ENCODE results near the gene ABCA7.

The ABCA7 gene

GRCh38 chr19:1087813-1088415 is 48.0 kb downstream of the ABCA7 start:
- no peak for DNase-seq (ENCODE audit: low read depth)

- no peak for DNase-seq (ENCODE audit: low read depth)
Measured at GRCh38 chr19:1088416-1089010, 48.6 kb downstream of the ABCA7 start.

GRCh38 chr19:1089126-1089771 is 49.3 kb downstream of the ABCA7 start:
- DNase-seq (ENCODE audit: low read depth), result no peak

- DNase-seq (ENCODE audit: low read depth), result no peak
Measured at GRCh38 chr19:1089891-1090290, 50.0 kb downstream of the ABCA7 start.

- DNase-seq (ENCODE audit: low read depth), result no peak
Measured at GRCh38 chr19:1090731-1091543, 51.0 kb downstream of the ABCA7 start.

GRCh38 chr19:1091544-1092175 is 51.8 kb downstream of the ABCA7 start:
- no peak for DNase-seq (ENCODE audit: low read depth)

- DNase-seq (ENCODE audit: low read depth), result no peak
Measured at GRCh38 chr19:1093330-1093729, 53.4 kb downstream of the ABCA7 start.

GRCh38 chr19:1093811-1094553 is 54.1 kb downstream of the ABCA7 start:
- DNase-seq (ENCODE audit: low read depth), result no peak

GRCh38 chr19:1094655-1094977 is 54.7 kb downstream of the ABCA7 start:
- no peak for DNase-seq (ENCODE audit: low read depth)

- peak; percentile 88 for DNase-seq (ENCODE audit: low read depth)
Measured at GRCh38 chr19:1094978-1095701, 55.2 kb downstream of the ABCA7 start, which contains the start of gene POLR2E. POLR2E (minus strand) TSS chr19:1095375; CDS start chr19:1095315, 60 bp downstream.

- DNase-seq (ENCODE audit: low read depth), result no peak
Measured at GRCh38 chr19:1097810-1098176, 57.9 kb downstream of the ABCA7 start.

GRCh38 chr19:1098177-1099051 is 58.5 kb downstream of the ABCA7 start:
- no peak for DNase-seq (ENCODE audit: low read depth)

- no peak for DNase-seq (ENCODE audit: low read depth)
Measured at GRCh38 chr19:1101337-1101698, 61.4 kb downstream of the ABCA7 start.

- peak; percentile 98 for DNase-seq (ENCODE audit: low read depth)
Measured at GRCh38 chr19:1102407-1103131, 62.7 kb downstream of the ABCA7 start.

GRCh38 chr19:1103132-1103707 is 63.3 kb downstream of the ABCA7 start:
- DNase-seq (ENCODE audit: low read depth), result no peak

GRCh38 chr19:1103708-1104310 is 63.9 kb downstream of the ABCA7 start, which contains the start of gene GPX4:
GPX4 (plus strand) TSS chr19:1103994; CDS start chr19:1104044, 50 bp downstream.
- DNase-seq (ENCODE audit: low read depth), result peak; percentile 95

- no peak for DNase-seq (ENCODE audit: low read depth)
Measured at GRCh38 chr19:1104311-1105007, 64.6 kb downstream of the ABCA7 start.
